Amniotic stem cell (primary cell): ENCODE measurements around the gene SARS2.
"Not testable (repeated sequence)": the region's sequence is repeated elsewhere in the genome, so short reads cannot be mapped to it uniquely, and the experiment has no call there.

Source experiments
- DNase-seq: peaks from one replicate; lab custom pipeline; 2025; lab: John Stamatoyannopoulos, UW

SARS2 gene

GRCh38 chr19:38890686-38891085 is 39.9 kb downstream of the SARS2 start:
- DNase-seq = no peak

- no peak for DNase-seq
Measured at GRCh38 chr19:38889803-38890202, 40.8 kb downstream of the SARS2 start.

GRCh38 chr19:38888876-38889275 is 41.7 kb downstream of the SARS2 start:
- no peak for DNase-seq

- DNase-seq = not testable (repeated sequence)
Measured at GRCh38 chr19:38884691-38885090, 45.9 kb downstream of the SARS2 start.

- DNase-seq = no peak
Measured at GRCh38 chr19:38883286-38883685, 47.3 kb downstream of the SARS2 start.

GRCh38 chr19:38880882-38881609 is 49.5 kb downstream of the SARS2 start:
- DNase-seq = no peak

- no peak for DNase-seq
Measured at GRCh38 chr19:38880076-38880881, 50.3 kb downstream of the SARS2 start.

GRCh38 chr19:38879400-38879751 is 51.2 kb downstream of the SARS2 start:
- no peak for DNase-seq

- no peak for DNase-seq
Measured at GRCh38 chr19:38878575-38879399, 51.8 kb downstream of the SARS2 start.

GRCh38 chr19:38877781-38878574 is 52.6 kb downstream of the SARS2 start, which contains the start of gene RINL:
Gene RINL (minus strand): TSS chr19:38878275. CDS start chr19:38876742, 1,533 bp downstream.
- DNase-seq = no peak

- DNase-seq = no peak
Measured at GRCh38 chr19:38875656-38876395, 54.7 kb downstream of the SARS2 start.

- not testable (repeated sequence) for DNase-seq
Measured at GRCh38 chr19:38873400-38873799, 57.2 kb downstream of the SARS2 start.

- no peak for DNase-seq
Measured at GRCh38 chr19:38870612-38871011, 60.0 kb downstream of the SARS2 start.

GRCh38 chr19:38869836-38870607 is 60.5 kb downstream of the SARS2 start:
- DNase-seq = no peak

GRCh38 chr19:38869160-38869835 is 61.3 kb downstream of the SARS2 start:
- no peak for DNase-seq

GRCh38 chr19:38868551-38868950 is 62.0 kb downstream of the SARS2 start:
- DNase-seq = no peak

- DNase-seq = no peak
Measured at GRCh38 chr19:38867171-38867780, 63.3 kb downstream of the SARS2 start.
